H1 (cell line): Measurements from ENCODE around the gene GRM7. TPM values are rescaled to one million over a fixed set of nuclear protein-coding genes. Genes with fewer than 3 reads are reported as not detected.

Experiments
- CTCF ChIA-PET: fragments of 300-600 bp; sonication (Branson Sonifier 250); formaldehyde crosslinking; loops from one replicate; lab custom pipeline; 2021; ENCODE audit not compliant: partially characterized antibody; lab: Charles Lee
- POLR2A ChIA-PET: fragments of 300-600 bp; sonication (Branson Sonifier 250); formaldehyde crosslinking; loops from one replicate; lab custom pipeline; 2021; ENCODE audit warnings: inconsistent platforms; ENCODE audit not compliant: partially characterized antibody; lab: Charles Lee
- DNase-seq, 2 experiments: peaks; one replicate each; pipeline versions ENCODE4 v3.0.0 to v3.0.0-alpha.2; 2010 to 2022; ENCODE audit warnings: low spot score in 2 of 2, low read depth in 1 of 2, mixed read lengths in 1 of 2
- FAIRE-seq: peaks from 2 replicates; lab custom pipeline; 2011; peaks lifted over from hg19 to GRCh38; lab: Jason Lieb, UNC
- H2AFZ ChIP-seq: 2 replicates; pipeline ENCODE4 v1.8.1; 2012; ENCODE audit warnings: low read length, inconsistent platforms
- H2AK5ac ChIP-seq: 2 replicates; pipeline ENCODE4 v1.6.1; 2013; ENCODE audit warnings: low read depth, low read length
- H2BK120ac ChIP-seq: replicated peaks from 2 replicates; pipeline ENCODE3; 2013; ENCODE audit warnings: low read depth, low read length, inconsistent platforms
- H2BK12ac ChIP-seq: 2 replicates; pipeline ENCODE4 v1.6.1; 2013; ENCODE audit warnings: low read depth, low read length
- H2BK15ac ChIP-seq: 2 replicates; pipeline ENCODE4 v1.6.1; 2013; ENCODE audit warnings: low read length
- H2BK20ac ChIP-seq: 2 replicates; pipeline ENCODE4 v1.6.1; 2013; ENCODE audit warnings: low read length
- H2BK5ac ChIP-seq: 2 replicates; pipeline ENCODE4 v1.6.1; 2013; ENCODE audit warnings: low read depth, low read length
- H3K14ac ChIP-seq: 2 replicates; pipeline ENCODE4 v1.6.1; 2013; ENCODE audit warnings: inconsistent platforms; ENCODE audit not compliant: insufficient read length
- H3K18ac ChIP-seq: 2 replicates; pipeline ENCODE4 v1.6.1; 2013; ENCODE audit warnings: low read length; ENCODE audit errors: extremely low read depth
- H3K23ac ChIP-seq: 2 replicates; pipeline ENCODE4 v1.6.1; 2013; ENCODE audit warnings: inconsistent platforms; ENCODE audit not compliant: insufficient read length
- H3K23me2 ChIP-seq: 2 replicates; pipeline ENCODE4 v1.6.1; 2013; ENCODE audit warnings: low read depth, low read length
- H3K27ac ChIP-seq: 2 replicates; pipeline ENCODE4 v1.6.1; 2011; ENCODE audit warnings: low read depth, low read length, inconsistent platforms
- H3K27me3 ChIP-seq, 4 experiments: replicated peaks in 1 of 4; 1 replicate in 1 of 4; 2 replicates in 3 of 4; pipeline versions ENCODE4 v1.6.1 to v1.8.1; 2011 to 2013; ENCODE audit warnings: low read length in 3 of 4, mild to moderate bottlenecking in 3 of 4, inconsistent platforms in 2 of 4, mixed read lengths in 2 of 4, moderate library complexity in 1 of 4; ENCODE audit not compliant: control insufficient read depth in 3 of 4, insufficient read depth in 3 of 4; ENCODE audit errors: extremely low read depth in 1 of 4
- H3K36me3 ChIP-seq, 4 experiments: 2 replicates each; pipeline versions ENCODE4 v1.6.1 to v1.8.1; 2011 to 2013; ENCODE audit warnings: mild to moderate bottlenecking in 4 of 4, low read length in 3 of 4, moderate library complexity in 2 of 4, control low read depth in 1 of 4, inconsistent platforms in 1 of 4; ENCODE audit not compliant: insufficient read depth in 4 of 4, control insufficient read depth in 2 of 4
- H3K4ac ChIP-seq: replicated peaks from 2 replicates; pipeline ENCODE3; 2013; ENCODE audit warnings: low read length, low read depth, mixed read lengths, inconsistent platforms; ENCODE audit not compliant: insufficient read length
- H3K4me1 ChIP-seq, 4 experiments: replicated peaks in 1 of 4; 1 replicate in 1 of 4; 2 replicates in 3 of 4; pipeline versions ENCODE4 v1.6.1 to v1.8.1; 2011 to 2013; ENCODE audit warnings: low read length in 3 of 4, inconsistent platforms in 2 of 4, mixed read lengths in 1 of 4; ENCODE audit not compliant: insufficient read depth in 4 of 4, control insufficient read depth in 3 of 4
- H3K4me2 ChIP-seq, 2 experiments: 2 replicates each; pipeline versions ENCODE4 v1.6.1 to v1.8.1; 2011 to 2013; ENCODE audit warnings: low read depth in 2 of 2, low read length in 2 of 2, control low read depth in 1 of 2, inconsistent platforms in 1 of 2, mild to moderate bottlenecking in 1 of 2; ENCODE audit not compliant: insufficient read depth in 1 of 2
- H3K4me3 ChIP-seq, 4 experiments: fragments of 200-600, 300-600 bp in 1 of 4; sonication (generic), shearing (Covaris generic), sonication (Bioruptor Twin) in 1 of 4; 2 replicates each; pipeline versions ENCODE4 v1.5.1 to v1.8.1; 2011 to 2016; ENCODE audit warnings: low read length in 4 of 4, low read depth in 3 of 4, control low read depth in 2 of 4, inconsistent platforms in 2 of 4, mild to moderate bottlenecking in 2 of 4, mixed read lengths in 1 of 4, moderate library complexity in 1 of 4; ENCODE audit not compliant: insufficient read depth in 2 of 4; ENCODE audit errors: extremely low read depth in 1 of 4
- H3K56ac ChIP-seq: replicated peaks from 2 replicates; pipeline ENCODE3; 2013; ENCODE audit warnings: low read depth, mild to moderate bottlenecking, mixed read lengths, low read length, inconsistent platforms; ENCODE audit not compliant: insufficient read length
- H3K79me1 ChIP-seq: 2 replicates; pipeline ENCODE4 v1.6.1; 2013; ENCODE audit warnings: low read depth, low read length, control low read depth
- H3K79me2 ChIP-seq, 2 experiments: 2 replicates each; pipeline versions ENCODE4 v1.6.1 to v1.8.1; 2012 to 2013; ENCODE audit warnings: low read length in 2 of 2, mild to moderate bottlenecking in 2 of 2, inconsistent platforms in 1 of 2; ENCODE audit not compliant: insufficient read depth in 2 of 2, control insufficient read depth in 1 of 2
- H3K9ac ChIP-seq, 4 experiments: replicated peaks in 1 of 4; 1 replicate in 1 of 4; 2 replicates in 3 of 4; pipeline versions ENCODE4 v1.6.1 to v1.8.1; 2011 to 2013; ENCODE audit warnings: low read depth in 3 of 4, low read length in 3 of 4, control low read depth in 2 of 4, mild to moderate bottlenecking in 2 of 4, moderate library complexity in 2 of 4, inconsistent platforms in 1 of 4; ENCODE audit errors: extremely low read depth in 1 of 4
- H3K9me3 ChIP-seq, 2 experiments: 2 replicates each; pipeline versions ENCODE4 v1.6.1 to v1.8.1; 2012 to 2013; ENCODE audit warnings: mild to moderate bottlenecking in 2 of 2, moderate library complexity in 2 of 2, control low read depth in 1 of 2, inconsistent platforms in 1 of 2, low read depth in 1 of 2, low read length in 1 of 2, mixed read lengths in 1 of 2; ENCODE audit not compliant: insufficient read depth in 2 of 2
- H4K20me1 ChIP-seq, 2 experiments: replicated peaks in 1 of 2; 2 replicates each; pipeline versions ENCODE3 to v1.8.1; 2011 to 2013; ENCODE audit warnings: inconsistent platforms in 2 of 2, low read length in 2 of 2, mild to moderate bottlenecking in 1 of 2; ENCODE audit not compliant: insufficient read depth in 2 of 2, control insufficient read depth in 1 of 2
- H4K5ac ChIP-seq: 2 replicates; pipeline ENCODE4 v1.6.1; 2013; ENCODE audit warnings: low read length, low read depth, mixed read lengths, inconsistent platforms; ENCODE audit not compliant: insufficient read length
- H4K8ac ChIP-seq: 2 replicates; pipeline ENCODE4 v1.8.0; 2013; ENCODE audit warnings: mild to moderate bottlenecking, moderate library complexity, low read length, inconsistent platforms; ENCODE audit not compliant: insufficient read depth; ENCODE audit errors: extremely low read depth
- H4K91ac ChIP-seq: replicated peaks from 2 replicates; pipeline ENCODE3; 2013; ENCODE audit warnings: low read length, mixed read lengths, inconsistent platforms; ENCODE audit not compliant: insufficient read length
- BCL11A ChIP-seq, 2 experiments: IDR thresholded peaks; one replicate each; pipeline ENCODE4 v1.6.1; 2011; ENCODE audit warnings: low read depth in 2 of 2, low read length in 2 of 2, mild to moderate bottlenecking in 2 of 2
- CTBP2 ChIP-seq: IDR thresholded peaks from 2 replicates; pipeline ENCODE4 v1.7.0; 2011; ENCODE audit warnings: borderline replicate concordance, mild to moderate bottlenecking, moderate library complexity, mixed read lengths, low read length; ENCODE audit not compliant: insufficient read depth, insufficient read length
- HDAC2 ChIP-seq, 2 experiments: fragments of 300-600 bp in 1 of 2; sonication (generic) in 1 of 2; IDR thresholded peaks; 2 replicates each; pipeline ENCODE4 v1.6.1; 2011 to 2012; ENCODE audit warnings: low read depth in 2 of 2, low read length in 2 of 2, mild to moderate bottlenecking in 2 of 2, moderate library complexity in 2 of 2, borderline replicate concordance in 1 of 2, inconsistent platforms in 1 of 2
- MAFK ChIP-seq: IDR thresholded peaks from 2 replicates; pipeline ENCODE4 v1.6.1; 2012; ENCODE audit warnings: low read depth, mild to moderate bottlenecking, improper control_type of control experiment, low read length
- MAX ChIP-seq: IDR thresholded peaks from 2 replicates; pipeline ENCODE4 v1.6.1; 2012; ENCODE audit warnings: inconsistent platforms
- POLR2AphosphoS5 ChIP-seq: IDR thresholded peaks from 2 replicates; pipeline ENCODE4 v1.6.1; 2011; ENCODE audit warnings: low read depth, low read length
- SIRT6 ChIP-seq: IDR thresholded peaks from one replicate; pipeline ENCODE4 v1.7.1; 2012; ENCODE audit warnings: low read length, inconsistent platforms
- SIX5 ChIP-seq: IDR thresholded peaks from 2 replicates; pipeline ENCODE4 v1.6.1; 2011; ENCODE audit warnings: mild to moderate bottlenecking, low read depth, low read length
- SRF ChIP-seq: IDR thresholded peaks from 2 replicates; pipeline ENCODE4 v1.6.1; 2011; ENCODE audit warnings: mild to moderate bottlenecking, low read depth, low read length, moderate library complexity
- ZNF274 ChIP-seq: IDR thresholded peaks from 2 replicates; pipeline ENCODE4 v1.7.0; 2012; ENCODE audit warnings: low read length, borderline replicate concordance; ENCODE audit errors: extremely low read depth
- WGBS, 2 experiments: shearing (Covaris generic) in 1 of 2; methylation state at CpG; one replicate each; pipeline versions ENCODE4 v1.1.6 to v1.1.7; 2013 to 2015; ENCODE audit warnings: low lambda C conversion rate in 2 of 2, mixed read lengths in 2 of 2, inconsistent platforms in 1 of 2, low coverage in 1 of 2, missing lambda C conversion rate in 1 of 2; ENCODE audit not compliant: insufficient replicate concordance in 2 of 2, insufficient coverage in 1 of 2, insufficient read length in 1 of 2; ENCODE audit errors: extremely low coverage in 1 of 2, missing lambda C conversion rate in 1 of 2; 5-methylcytosine and 5-hydroxymethylcytosine counted together
- polyA plus RNA-seq, 7 experiments: library from polyadenylated mRNA; depleted of rRNA in 3 of 7; stranded (reverse) in 5 of 7; unstranded in 2 of 7; fragments of >200 nt in 5 of 7; fragments of 200-250 nt in 2 of 7; gene quantifications; 1 replicate in 5 of 7; 2 replicates in 1 of 7; 4 replicates in 1 of 7; pipeline versions ENCODE4 v1.2.1 to v1.2.3, GENCODE V29; 2011 to 2013; ENCODE audit warnings: missing spikeins in 2 of 7, mixed read lengths in 2 of 7
- total RNA-seq: library from RNA; stranded (reverse); fragmentation: NEBNext Ultra II Directional; extraction: Animal tissue kit (Norgen Biotek cat#: 25700); gene quantifications from 2 replicates; pipeline ENCODE4 v1.2.1, GENCODE V29; 2021
- TF ChIP-seq, protein P1 (sequence below), 3 experiments: IDR thresholded peaks; 1 replicate in 2 of 3; 2 replicates in 1 of 3; pipeline versions ENCODE4 v1.5.1 to v1.6.1; 2011; ENCODE audit warnings: low read length in 3 of 3, mild to moderate bottlenecking in 3 of 3, inconsistent platforms in 2 of 3, low read depth in 1 of 3, moderate library complexity in 1 of 3; ENCODE audit not compliant: insufficient read depth in 1 of 3; ENCODE audit errors: control extremely low read depth in 1 of 3

GRM7 gene
- total and polyA plus RNA-seq, 2 of the 8 experiments (the other 6 are each of a cell fraction or from before 2014, with no cell fraction given), result 0.17 to 0.24 TPM

- no peaks in the 10 kb centered on the region for H4K20me1 ChIP-seq
- TF ChIP-seq SIX5 (no peak), MAFK (no peak), BCL11A (IDR thresholded peaks at IDR 0.05; ENCODE audit: low read depth in 2 of 2, low read length in 2 of 2) (no peak), MAX (no peak), SRF (no peak), POLR2AphosphoS5 (no peak), ZNF274 (no peak), HDAC2 (IDR thresholded peaks at IDR 0.05; ENCODE audit: borderline replicate concordance in 1 of 2, low read depth in 2 of 2, low read length in 2 of 2) (no peak), CTBP2 (no peak), SIRT6 (no peak)
- TF ChIP-seq, protein P1, sequence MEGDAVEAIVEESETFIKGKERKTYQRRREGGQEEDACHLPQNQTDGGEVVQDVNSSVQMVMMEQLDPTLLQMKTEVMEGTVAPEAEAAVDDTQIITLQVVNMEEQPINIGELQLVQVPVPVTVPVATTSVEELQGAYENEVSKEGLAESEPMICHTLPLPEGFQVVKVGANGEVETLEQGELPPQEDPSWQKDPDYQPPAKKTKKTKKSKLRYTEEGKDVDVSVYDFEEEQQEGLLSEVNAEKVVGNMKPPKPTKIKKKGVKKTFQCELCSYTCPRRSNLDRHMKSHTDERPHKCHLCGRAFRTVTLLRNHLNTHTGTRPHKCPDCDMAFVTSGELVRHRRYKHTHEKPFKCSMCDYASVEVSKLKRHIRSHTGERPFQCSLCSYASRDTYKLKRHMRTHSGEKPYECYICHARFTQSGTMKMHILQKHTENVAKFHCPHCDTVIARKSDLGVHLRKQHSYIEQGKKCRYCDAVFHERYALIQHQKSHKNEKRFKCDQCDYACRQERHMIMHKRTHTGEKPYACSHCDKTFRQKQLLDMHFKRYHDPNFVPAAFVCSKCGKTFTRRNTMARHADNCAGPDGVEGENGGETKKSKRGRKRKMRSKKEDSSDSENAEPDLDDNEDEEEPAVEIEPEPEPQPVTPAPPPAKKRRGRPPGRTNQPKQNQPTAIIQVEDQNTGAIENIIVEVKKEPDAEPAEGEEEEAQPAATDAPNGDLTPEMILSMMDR (IDR thresholded peaks at IDR 0.05; ENCODE audit: control extremely low read depth in 1 of 3, insufficient read depth in 1 of 3, low read depth in 1 of 3, low read length in 3 of 3), result no peak
Measured at GRCh38 chr3:7621046-7621630, 760.2 kb downstream of the GRM7 start.

More at GRCh38 chr3:7621046-7621630, 760.2 kb downstream of the GRM7 start:
- Histone ChIP-seq H3K4me3 (no peak overlapping the region), H4K91ac (no peak overlapping the region), H3K27me3 (no peaks in the 10 kb centered on the region), H3K4ac (no peak overlapping the region), H3K23ac (no peak overlapping the region), H3K14ac (no peak overlapping the region), H2BK5ac (no peak overlapping the region), H3K27ac (no peak overlapping the region), H2AFZ (no peak overlapping the region), H3K79me1 (no peaks in the 10 kb centered on the region), H3K79me2 (no peaks in the 10 kb centered on the region), H3K9ac (no peak overlapping the region), H2BK15ac (no peak overlapping the region), H3K23me2 (no peaks in the 10 kb centered on the region), H3K56ac (no peak overlapping the region), H2AK5ac (no peak overlapping the region), H2BK120ac (no peak overlapping the region), H2BK20ac (no peak overlapping the region), H3K18ac (no peak overlapping the region), H4K8ac (no peak overlapping the region), H4K5ac (no peak overlapping the region), H3K4me2 (no peak overlapping the region), H3K4me1 (peaks cover 0 to 5% (median 0%) of the 10 kb centered on the region in 4 experiments; a peak in 1 of 7 replicates), H3K9me3 (no peaks in the 10 kb centered on the region), H2BK12ac (no peak overlapping the region), H3K36me3 (no peaks in the 10 kb centered on the region)
- WGBS, 2 experiments, result 90% methylated on average over 7 of the region's 7 CpGs; no CpG with 5 or more reads in 1 of the 2 experiments
- POLR2A ChIA-PET, result no interaction called here
- DNase-seq, result no peak
- CTCF ChIA-PET, result no interaction called here
- no peak for FAIRE-seq
